Glutamatergic neuron (in vitro differentiated cells): ENCODE data around the gene LMNTD1. TPM values are rescaled to one million over a fixed set of nuclear protein-coding genes. Genes with fewer than 3 reads are reported as not detected.

Source experiments
- DNase-seq: peaks from one replicate; pipeline ENCODE4 v3.0.0; 2022
- H3K27ac Mint-ChIP-seq: one replicate; pipeline ENCODE4 v1.8.0; 2020; ENCODE audit warnings: mild to moderate bottlenecking, mixed read lengths, inconsistent platforms; ENCODE audit not compliant: unreplicated experiment
- H3K27me3 Mint-ChIP-seq: one replicate; pipeline ENCODE4 v1.8.0; 2020; ENCODE audit warnings: mild to moderate bottlenecking, moderate library complexity, mixed read lengths, inconsistent platforms; ENCODE audit not compliant: unreplicated experiment
- H3K36me3 Mint-ChIP-seq: one replicate; pipeline ENCODE4 v1.8.0; 2020; ENCODE audit warnings: mild to moderate bottlenecking, mixed read lengths, inconsistent platforms; ENCODE audit not compliant: unreplicated experiment
- H3K4me1 Mint-ChIP-seq: one replicate; pipeline ENCODE4 v1.8.0; 2020; ENCODE audit warnings: mild to moderate bottlenecking, low read depth, mixed read lengths, inconsistent platforms; ENCODE audit not compliant: unreplicated experiment
- H3K4me3 Mint-ChIP-seq: one replicate; pipeline ENCODE4 v1.8.0; 2020; ENCODE audit warnings: mild to moderate bottlenecking, mixed read lengths, inconsistent platforms; ENCODE audit not compliant: unreplicated experiment
- H3K9me3 Mint-ChIP-seq: one replicate; pipeline ENCODE4 v1.8.0; 2020; ENCODE audit warnings: mild to moderate bottlenecking, moderate library complexity, mixed read lengths, inconsistent platforms; ENCODE audit not compliant: unreplicated experiment
- CTCF ChIP-seq: fragments of 200-600 bp; sonication (generic); IDR thresholded peaks from one replicate; pipeline ENCODE4 v1.5.0; 2021; ENCODE audit not compliant: partially characterized antibody, unreplicated experiment
- total RNA-seq: library from RNA; stranded (reverse); fragmentation: NEBNext Ultra II Directional; extraction: Animal tissue kit (Norgen Biotek cat#: 25700); gene quantifications from one replicate; pipeline ENCODE4 v1.2.1, GENCODE V29; 2021; ENCODE audit not compliant: unreplicated experiment

LMNTD1 gene
- total RNA-seq, 1 donor from 2014 or later = 1.1 TPM

- H3K4me3 Mint-ChIP-seq = no peak overlapping the region
- DNase-seq = no peak
- H3K9me3 Mint-ChIP-seq = no peaks in the 10 kb centered on the region
- H3K27ac Mint-ChIP-seq = no peak overlapping the region
- TF ChIP-seq CTCF = no peak
- no peaks in the 10 kb centered on the region for H3K36me3 Mint-ChIP-seq
- H3K4me1 Mint-ChIP-seq = no peaks in the 10 kb centered on the region
- peaks cover 2% of the 10 kb centered on the region for H3K27me3 Mint-ChIP-seq
Measured at GRCh38 chr12:25584596-25584995, 31.5 kb upstream of the LMNTD1 start.

GRCh38 chr12:25583545-25583944 is 30.5 kb upstream of the LMNTD1 start:
- H3K4me3 Mint-ChIP-seq = no peak overlapping the region
- no peaks in the 10 kb centered on the region for H3K36me3 Mint-ChIP-seq

GRCh38 chr12:25581067-25581466 is 28.0 kb upstream of the LMNTD1 start:
- no peaks in the 10 kb centered on the region for H3K36me3 Mint-ChIP-seq
- no peak for DNase-seq
- no peak overlapping the region for H3K4me3 Mint-ChIP-seq
- TF ChIP-seq CTCF = no peak
- no peak overlapping the region for H3K27ac Mint-ChIP-seq
- peaks cover 2% of the 10 kb centered on the region for H3K27me3 Mint-ChIP-seq
- no peaks in the 10 kb centered on the region for H3K4me1 Mint-ChIP-seq
- peaks cover 2% of the 10 kb centered on the region for H3K9me3 Mint-ChIP-seq

More at GRCh38 chr12:25583545-25583944, 30.5 kb upstream of the LMNTD1 start:
- no peaks in the 10 kb centered on the region for H3K9me3 Mint-ChIP-seq
- no peak for TF ChIP-seq CTCF
- H3K4me1 Mint-ChIP-seq = no peaks in the 10 kb centered on the region
- peaks cover 2% of the 10 kb centered on the region for H3K27me3 Mint-ChIP-seq
- no peak overlapping the region for H3K27ac Mint-ChIP-seq
- no peak for DNase-seq

GRCh38 chr12:25578411-25579143 is 25.5 kb upstream of the LMNTD1 start:
- H3K27me3 Mint-ChIP-seq = peaks cover 1% of the 10 kb centered on the region
- DNase-seq = no peak
- peaks cover 2% of the 10 kb centered on the region for H3K9me3 Mint-ChIP-seq
- H3K27ac Mint-ChIP-seq = no peak overlapping the region
- H3K4me1 Mint-ChIP-seq = no peaks in the 10 kb centered on the region
- no peaks in the 10 kb centered on the region for H3K36me3 Mint-ChIP-seq
- no peak overlapping the region for H3K4me3 Mint-ChIP-seq
- TF ChIP-seq CTCF = no peak

- no peak for DNase-seq
- Mint-ChIP-seq H3K36me3 (no peaks in the 10 kb centered on the region), H3K4me3 (no peak overlapping the region), H3K9me3 (peaks cover 2% of the 10 kb centered on the region), H3K4me1 (no peaks in the 10 kb centered on the region), H3K27ac (no peak overlapping the region), H3K27me3 (no peaks in the 10 kb centered on the region)
- TF ChIP-seq CTCF = no peak
Measured at GRCh38 chr12:25574761-25575160, 21.7 kb upstream of the LMNTD1 start.
